ENCODE results near the gene CADM2.

Gene CADM2

GRCh38 chr3:85800676-85801075 is 841.9 kb downstream of the CADM2 start:
- no peaks in the 10 kb centered on the region for H3K79me2 ChIP-seq (ENCODE audit: control insufficient read depth, low read length)
- H3K9me2 ChIP-seq (replicated peaks; ENCODE audit: control insufficient read depth, low read length) = no peaks in the 10 kb centered on the region
- H3K27me3 ChIP-seq (ENCODE audit: control insufficient read depth, low read length) = no peaks in the 10 kb centered on the region
- no peaks in the 10 kb centered on the region for H4K20me1 ChIP-seq (ENCODE audit: control insufficient read depth, insufficient read depth, low read depth, low read length)
- H3K9me3 ChIP-seq (ENCODE audit: control insufficient read depth, insufficient read depth, low read length) = no peaks in the 10 kb centered on the region
- H3F3A ChIP-seq (ENCODE audit: control insufficient read depth, insufficient read depth) = no peaks in the 10 kb centered on the region
- no peaks in the 10 kb centered on the region for H3K36me3 ChIP-seq (ENCODE audit: control insufficient read depth, low read length)
- no peak overlapping the region for H3K4me3 ChIP-seq (ENCODE audit: low read length)
- TF ChIP-seq CTCF (IDR thresholded peaks at IDR 0.05; ENCODE audit: low read depth, low read length, poor library complexity, severe bottlenecking) (no peak), EZH2phosphoT487 (IDR thresholded peaks at IDR 0.05; ENCODE audit: borderline replicate concordance, low read length) (no peak)
- no peak overlapping the region for H3K4me2 ChIP-seq (ENCODE audit: low read length)
- no peak overlapping the region for H3K27ac ChIP-seq (ENCODE audit: low read depth, low read length)
- H3K4me1 ChIP-seq (ENCODE audit: control insufficient read depth, low read length) = no peaks in the 10 kb centered on the region

- Histone ChIP-seq H3K4me1 (ENCODE audit: control insufficient read depth, low read length) (no peaks in the 10 kb centered on the region), H3K27me3 (ENCODE audit: control insufficient read depth, low read length) (no peaks in the 10 kb centered on the region), H3F3A (ENCODE audit: control insufficient read depth, insufficient read depth) (no peaks in the 10 kb centered on the region), H3K79me2 (ENCODE audit: control insufficient read depth, low read length) (no peaks in the 10 kb centered on the region), H3K4me2 (ENCODE audit: low read length) (no peak overlapping the region), H3K9me3 (ENCODE audit: control insufficient read depth, insufficient read depth, low read length) (no peaks in the 10 kb centered on the region), H3K36me3 (ENCODE audit: control insufficient read depth, low read length) (no peaks in the 10 kb centered on the region), H3K27ac (ENCODE audit: low read depth, low read length) (no peak overlapping the region), H3K9me2 (replicated peaks; ENCODE audit: control insufficient read depth, low read length) (no peaks in the 10 kb centered on the region), H3K4me3 (ENCODE audit: low read length) (no peak overlapping the region), H4K20me1 (ENCODE audit: control insufficient read depth, insufficient read depth, low read depth, low read length) (no peaks in the 10 kb centered on the region)
- TF ChIP-seq EZH2phosphoT487 (IDR thresholded peaks at IDR 0.05; ENCODE audit: borderline replicate concordance, low read length) (no peak), CTCF (IDR thresholded peaks at IDR 0.05; ENCODE audit: low read depth, low read length, poor library complexity, severe bottlenecking) (no peak)
Observed at GRCh38 chr3:85801955-85802354, 843.2 kb downstream of the CADM2 start.

- no peaks in the 10 kb centered on the region for H3K79me2 ChIP-seq (ENCODE audit: control insufficient read depth, low read length)
- no peaks in the 10 kb centered on the region for H3F3A ChIP-seq (ENCODE audit: control insufficient read depth, insufficient read depth)
- no peaks in the 10 kb centered on the region for H3K9me2 ChIP-seq (replicated peaks; ENCODE audit: control insufficient read depth, low read length)
- H3K9me3 ChIP-seq (ENCODE audit: control insufficient read depth, insufficient read depth, low read length) = no peaks in the 10 kb centered on the region
- no peak overlapping the region for H3K4me2 ChIP-seq (ENCODE audit: low read length)
- H4K20me1 ChIP-seq (ENCODE audit: control insufficient read depth, insufficient read depth, low read depth, low read length) = no peaks in the 10 kb centered on the region
- no peak overlapping the region for H3K27ac ChIP-seq (ENCODE audit: low read depth, low read length)
- no peak overlapping the region for H3K4me3 ChIP-seq (ENCODE audit: low read length)
- H3K4me1 ChIP-seq (ENCODE audit: control insufficient read depth, low read length) = no peaks in the 10 kb centered on the region
- no peaks in the 10 kb centered on the region for H3K27me3 ChIP-seq (ENCODE audit: control insufficient read depth, low read length)
- H3K36me3 ChIP-seq (ENCODE audit: control insufficient read depth, low read length) = no peaks in the 10 kb centered on the region
- no peak for TF ChIP-seq EZH2phosphoT487 (IDR thresholded peaks at IDR 0.05; ENCODE audit: borderline replicate concordance, low read length)
- no peak for TF ChIP-seq CTCF (IDR thresholded peaks at IDR 0.05; ENCODE audit: low read depth, low read length, poor library complexity, severe bottlenecking)
Observed at GRCh38 chr3:85808755-85809154, 850.0 kb downstream of the CADM2 start.

All from DOHH2 (cell line).